Stomach (tissue), 4 donors: ENCODE results near the gene BACE1-AS.

Source experiments
- CTCF ChIP-seq, 7 experiments: fragments of 450-650 bp in 4 of 7; fragments of 200-600 bp in 3 of 7; sonication (generic) in 3 of 7; IDR thresholded peaks; one replicate each; pipeline ENCODE4 v1.5.1; 2016 to 2019; ENCODE audit warnings: antibody characterized with exemption in 7 of 7, control low read depth in 2 of 7, mild to moderate bottlenecking in 1 of 7
- POLR2A ChIP-seq, 4 donors: fragments of 450-650 bp; IDR thresholded peaks; one replicate each; pipeline ENCODE4 v1.6.1; 2016; ENCODE audit warnings: antibody characterized with exemption in 4 of 4, control low read depth in 2 of 4, mild to moderate bottlenecking in 1 of 4, moderate library complexity in 1 of 4
- POLR2AphosphoS5 ChIP-seq, 3 donors: sonication (generic); formaldehyde crosslinking; IDR thresholded peaks; one replicate each; pipeline ENCODE4 v1.6.1; 2016; ENCODE audit warnings: antibody characterized with exemption in 3 of 3

GRCh38 chr11:117313091-117313490, 21.9 kb downstream of the BACE1-AS start:
- TF ChIP-seq CTCF (IDR thresholded peaks at IDR 0.05) (no peak), POLR2A (IDR thresholded peaks at IDR 0.05) (no peak), POLR2AphosphoS5 (IDR thresholded peaks at IDR 0.05) (no peak)
